CD4-positive, alpha-beta T cell (primary cell): ENCODE results near the gene UGT1A9. TPM values are rescaled to one million over a fixed set of nuclear protein-coding genes. Genes with fewer than 3 reads are reported as not detected.

Experiments used
- ATAC-seq: fragments of 200-7000 bp; cut with Tn5 transposase; one replicate; pipeline ENCODE4 v1.10.0; 2022; ENCODE audit warnings: mild to moderate bottlenecking; ENCODE audit not compliant: poor library complexity
- CTCF ChIA-PET: fragments of 350-600 bp; sonication (Branson Sonifier 250); formaldehyde crosslinking; loops from one replicate; lab custom pipeline; 2021; ENCODE audit warnings: antibody characterized with exemption, inconsistent platforms; lab: Charles Lee
- POLR2A ChIA-PET: fragments of 350-600 bp; sonication (Branson Sonifier 250); formaldehyde crosslinking; loops from one replicate; lab custom pipeline; 2021; ENCODE audit warnings: antibody characterized with exemption, inconsistent platforms; lab: Charles Lee
- DNase-seq, 14 experiments: peaks; one replicate each; pipeline ENCODE4 v3.0.0-alpha.2; 2013 to 2020; ENCODE audit warnings: mixed read lengths in 2 of 14
- H3K27ac ChIP-seq, 2 donors: one replicate each; pipeline versions ENCODE4 v1.5.1 to v1.7.0; 2013; ENCODE audit warnings: low read length in 2 of 2, low read depth in 1 of 2, mild to moderate bottlenecking in 1 of 2
- H3K27me3 ChIP-seq, 2 experiments: 1 replicate in 1 of 2; 2 replicates in 1 of 2; pipeline versions ENCODE4 v1.6.1 to v1.7.0; 2013; ENCODE audit warnings: low read length in 2 of 2, control low read depth in 1 of 2, mild to moderate bottlenecking in 1 of 2, moderate library complexity in 1 of 2; ENCODE audit not compliant: insufficient read depth in 2 of 2, control insufficient read depth in 1 of 2
- H3K36me3 ChIP-seq: one replicate; pipeline ENCODE4 v1.6.1; 2013; ENCODE audit warnings: low read length, control low read depth; ENCODE audit not compliant: insufficient read depth
- H3K4me1 ChIP-seq: one replicate; pipeline ENCODE4 v1.6.1; 2013; ENCODE audit warnings: low read length, control low read depth; ENCODE audit not compliant: insufficient read depth
- H3K4me3 ChIP-seq: one replicate; pipeline ENCODE4 v1.5.1; 2013; ENCODE audit warnings: mild to moderate bottlenecking, low read length, moderate library complexity
- H3K9me3 ChIP-seq, 2 experiments: 1 replicate in 1 of 2; 2 replicates in 1 of 2; pipeline versions ENCODE4 v1.6.1 to v1.7.0; 2013; ENCODE audit warnings: low read length in 2 of 2, mild to moderate bottlenecking in 2 of 2, control low read depth in 1 of 2, moderate library complexity in 1 of 2; ENCODE audit not compliant: control insufficient read depth in 1 of 2, insufficient read depth in 1 of 2
- H3K27ac Mint-ChIP-seq: one replicate; pipeline ENCODE4 v1.8.0; 2020; ENCODE audit warnings: mixed read lengths
- H3K27me3 Mint-ChIP-seq: one replicate; pipeline ENCODE4 v1.8.0; 2021; ENCODE audit warnings: mixed read lengths
- H3K36me3 Mint-ChIP-seq: one replicate; pipeline ENCODE4 v1.8.0; 2021; ENCODE audit warnings: low read depth, mixed read lengths
- H3K4me1 Mint-ChIP-seq: one replicate; pipeline ENCODE4 v1.8.0; 2021; ENCODE audit warnings: low read depth, mixed read lengths
- H3K4me3 Mint-ChIP-seq: one replicate; pipeline ENCODE4 v1.8.0; 2020; ENCODE audit warnings: mild to moderate bottlenecking, mixed read lengths
- H3K9me3 Mint-ChIP-seq: one replicate; pipeline ENCODE4 v1.8.0; 2020; ENCODE audit warnings: mixed read lengths
- CTCF ChIP-seq: fragments of 200-600 bp; IDR thresholded peaks from one replicate; pipeline ENCODE4 v1.8.0; 2022; ENCODE audit warnings: antibody characterized with exemption, mild to moderate bottlenecking
- intact Hi-C, 2 experiments: fragments of 100-400 bp; cut with DNase I in 1 of 2; cut with micrococcal nuclease in 1 of 2; formaldehyde crosslinking; loops; one replicate each; pipeline versions ENCODE4 v1.15.1 to v1.9.0; 2023 to 2025; cut with DNase I, micrococcal nuclease
- total RNA-seq, 174 experiments: library from RNA in 2 of 174; stranded (reverse) in 2 of 174; gene quantifications; one replicate each; pipeline ENCODE4 v1.2.3 and lab custom pipeline; 2021 to 2026

Gene UGT1A9
- total RNA-seq, 2 experiments from 2014 or later: not detected

GRCh38 chr2:233708942-233709341 lies 37.2 kb downstream of the UGT1A9 start:
- H3K36me3 Mint-ChIP-seq: no peaks in the 10 kb centered on the region
- DNase-seq (no peak), ATAC-seq (no peak)
- peaks cover 4 to 6% of the 10 kb centered on the region in 2 experiments for H3K27me3 ChIP-seq
- peaks cover under 1 to 4% of the 10 kb centered on the region in 2 experiments for H3K9me3 ChIP-seq
- peaks cover 3% of the 10 kb centered on the region for H3K9me3 Mint-ChIP-seq
- intact Hi-C loops: no loop called here
- H3K4me3 ChIP-seq: no peak overlapping the region
- no peaks in the 10 kb centered on the region for H3K4me1 ChIP-seq
- TF ChIP-seq CTCF: no peak
- H3K27me3 Mint-ChIP-seq: peaks cover 35% of the 10 kb centered on the region
- no peak overlapping the region for H3K27ac Mint-ChIP-seq
- no peaks in the 10 kb centered on the region for H3K4me1 Mint-ChIP-seq
- no peaks in the 10 kb centered on the region for H3K36me3 ChIP-seq
- no peak overlapping the region for H3K4me3 Mint-ChIP-seq
- ChIA-PET CTCF (no interaction called here), POLR2A (no interaction called here)
- H3K27ac ChIP-seq: no peak overlapping the region

- H3K4me3 ChIP-seq: no peak overlapping the region
- peaks cover 29% of the 10 kb centered on the region for H3K27me3 Mint-ChIP-seq
- peak; percentile 78 for TF ChIP-seq CTCF
- H3K4me1 Mint-ChIP-seq: no peaks in the 10 kb centered on the region
- POLR2A ChIA-PET: no interaction called here
- peak; percentile 62 for ATAC-seq
- CTCF ChIA-PET: no interaction called here
- H3K27me3 ChIP-seq: peaks cover 4 to 6% of the 10 kb centered on the region in 2 experiments
- H3K36me3 ChIP-seq: no peaks in the 10 kb centered on the region
- H3K9me3 Mint-ChIP-seq: no peaks in the 10 kb centered on the region
- no peaks in the 10 kb centered on the region for H3K4me1 ChIP-seq
- peak; percentile 44 to 73 (median 58) for DNase-seq
- H3K4me3 Mint-ChIP-seq: no peak overlapping the region
- no peaks in the 10 kb centered on the region for H3K36me3 Mint-ChIP-seq
- no peaks in the 10 kb centered on the region for H3K9me3 ChIP-seq
- H3K27ac Mint-ChIP-seq: no peak overlapping the region
- no peak overlapping the region for H3K27ac ChIP-seq
- intact Hi-C loops: loop anchor here (5.0 to 10.0 kb wide), 4 partner anchors 309 to 949 kb away; no protein-coding TSS in a partner anchor
Measured at GRCh38 chr2:233711312-233712008, 39.8 kb downstream of the UGT1A9 start.

GRCh38 chr2:233712611-233713261 lies 41.0 kb downstream of the UGT1A9 start, which contains the start of gene UGT1A5:
Gene UGT1A5, plus strand, starts transcription at chr2:233712907. Its CDS starts 85 bp downstream, at chr2:233712992.
- H3K36me3 ChIP-seq: no peaks in the 10 kb centered on the region
- Mint-ChIP-seq H3K9me3 (no peaks in the 10 kb centered on the region), H3K27ac (no peak within 1 kb of the TSS), H3K4me1 (no peaks in the 10 kb centered on the region), H3K36me3 (no peaks in the 10 kb centered on the region), H3K27me3 (peaks cover 26% of the 10 kb centered on the region), H3K4me3 (no peak within 1 kb of the TSS)
- no peaks in the 10 kb centered on the region for H3K9me3 ChIP-seq
- H3K27ac ChIP-seq: no peak within 1 kb of the TSS
- no peak within 1 kb of the TSS for H3K4me3 ChIP-seq
- peaks cover 4 to 11% of the 10 kb centered on the region in 2 experiments for H3K27me3 ChIP-seq
- ChIA-PET CTCF (no interaction called here), POLR2A (no interaction called here)
- no peak for ATAC-seq
- no peak for DNase-seq
- intact Hi-C loops: loop anchor here (5.0 to 10.0 kb wide), 4 partner anchors 310 to 950 kb away; no protein-coding TSS in a partner anchor
- no peak for TF ChIP-seq CTCF
- no peaks in the 10 kb centered on the region for H3K4me1 ChIP-seq
